PC-3 (cell line): ENCODE measurements around the gene GRIN2A. TPM values are rescaled to one million over a fixed set of nuclear protein-coding genes. Genes with fewer than 3 reads are reported as not detected.
"Not testable (repeated sequence)": the region's sequence is repeated elsewhere in the genome, so short reads cannot be mapped to it uniquely, and the experiment has no call there.

ENCODE experiments used
- ATAC-seq: fragments of 200-7000 bp; cut with Tn5 transposase; 2 replicates; pipeline ENCODE4 v1.9.1; 2020; ENCODE audit warnings: mild to moderate bottlenecking, moderate library complexity
- BruUV-seq: library from RNA; stranded (reverse); fragments of 400-500 nt; replicated peaks from 2 replicates; lab custom pipeline; 2021; lab: Mats Ljungman, UMichigan
- CTCF ChIA-PET: fragments of 300-600 bp; sonication (Branson Sonifier 250); formaldehyde crosslinking; loops from one replicate; lab custom pipeline; 2022; ENCODE audit warnings: antibody characterized with exemption; lab: Charles Lee
- POLR2A ChIA-PET: fragments of 300-600 bp; sonication (Branson Sonifier 250); formaldehyde crosslinking; loops from one replicate; lab custom pipeline; 2022; ENCODE audit warnings: antibody characterized with exemption; ENCODE audit not compliant: unreplicated experiment; lab: Charles Lee
- DNase-seq: peaks from one replicate; pipeline ENCODE4 v3.0.0-alpha.2; 2015
- H2AFZ ChIP-seq: fragments of 300-600 bp; sonication (generic); 2 replicates; pipeline ENCODE4 v1.6.0; 2016; ENCODE audit warnings: antibody characterized with exemption, low read length
- H3F3A ChIP-seq: fragments of 300-600 bp; sonication (generic); one replicate; pipeline ENCODE4 v1.6.0; 2017; ENCODE audit warnings: antibody characterized with exemption, low read length, control low read depth, mild to moderate bottlenecking; ENCODE audit not compliant: unreplicated experiment
- H3K27ac ChIP-seq: fragments of 300-600 bp; sonication (generic); 2 replicates; pipeline ENCODE4 v1.5.1; 2016; ENCODE audit warnings: mild to moderate bottlenecking, low read length
- H3K27me3 ChIP-seq: fragments of 300-600 bp; sonication (generic); 2 replicates; pipeline ENCODE4 v1.6.1; 2016; ENCODE audit warnings: low read length, mixed read lengths
- H3K36me3 ChIP-seq: fragments of 300-600 bp; sonication (generic); 2 replicates; pipeline ENCODE4 v1.6.1; 2016; ENCODE audit warnings: low read depth, mixed run types, low read length, mixed read lengths
- H3K4me1 ChIP-seq: fragments of 300-600 bp; sonication (generic); 2 replicates; pipeline ENCODE4 v1.5.1; 2016; ENCODE audit warnings: low read length; ENCODE audit not compliant: insufficient read depth
- H3K4me2 ChIP-seq: fragments of 300-600 bp; sonication (generic); 2 replicates; pipeline ENCODE4 v1.6.0; 2016; ENCODE audit warnings: low read length
- H3K4me3 ChIP-seq: fragments of 300-600 bp; sonication (generic); 2 replicates; pipeline ENCODE4 v1.5.1; 2016; ENCODE audit warnings: mild to moderate bottlenecking, low read length, mixed read lengths
- H3K79me2 ChIP-seq: fragments of 300-600 bp; sonication (generic); 2 replicates; pipeline ENCODE4 v1.6.1; 2017; ENCODE audit warnings: low read length, mixed read lengths
- H3K9ac ChIP-seq: fragments of 300-600 bp; sonication (generic); 2 replicates; pipeline ENCODE4 v1.6.0; 2016; ENCODE audit warnings: mild to moderate bottlenecking, low read length
- H3K9me2 ChIP-seq: fragments of 300-600 bp; sonication (generic); replicated peaks from 2 replicates; pipeline ENCODE4 v1.6.1; 2016; ENCODE audit warnings: mixed run types, low read length, mixed read lengths
- H3K9me3 ChIP-seq: fragments of 300-600 bp; sonication (generic); 2 replicates; pipeline ENCODE4 v1.6.1; 2016; ENCODE audit warnings: low read length, mixed read lengths
- H4K20me1 ChIP-seq: fragments of 300-600 bp; sonication (generic); 2 replicates; pipeline ENCODE4 v1.6.1; 2016; ENCODE audit warnings: low read length, mixed read lengths
- EZH2 ChIP-seq: fragments of 300-600 bp; sonication (generic); IDR thresholded peaks from one replicate; pipeline ENCODE4 v1.6.1; 2017; ENCODE audit warnings: antibody characterized with exemption, mild to moderate bottlenecking, low read length; ENCODE audit not compliant: unreplicated experiment
- EZH2phosphoT487 ChIP-seq: fragments of 300-600 bp; sonication (generic); IDR thresholded peaks from 2 replicates; pipeline ENCODE4 v1.6.1; 2018; ENCODE audit warnings: mild to moderate bottlenecking, antibody characterized with exemption, low read length, borderline replicate concordance
- intact Hi-C: fragments of 100-400 bp; cut with micrococcal nuclease; formaldehyde crosslinking; loops from 2 replicates; pipeline ENCODE4 v1.9.0; 2023
- total RNA-seq: library from RNA; depleted of rRNA; stranded (reverse); fragments of >200 nt; gene quantifications from 2 replicates; pipeline ENCODE4 v1.2.3, GENCODE V29; 2014
- TF ChIP-seq, protein P1 (sequence below): fragments of 300-600 bp; sonication (generic); conservative IDR thresholded peaks from 2 replicates; pipeline ENCODE4 v1.5.1; 2017; ENCODE audit warnings: antibody characterized with exemption, low read depth, mild to moderate bottlenecking, low read length

GRIN2A gene
- total RNA-seq, 1 experiment from 2014 or later, result 0.04 TPM

DNA sequence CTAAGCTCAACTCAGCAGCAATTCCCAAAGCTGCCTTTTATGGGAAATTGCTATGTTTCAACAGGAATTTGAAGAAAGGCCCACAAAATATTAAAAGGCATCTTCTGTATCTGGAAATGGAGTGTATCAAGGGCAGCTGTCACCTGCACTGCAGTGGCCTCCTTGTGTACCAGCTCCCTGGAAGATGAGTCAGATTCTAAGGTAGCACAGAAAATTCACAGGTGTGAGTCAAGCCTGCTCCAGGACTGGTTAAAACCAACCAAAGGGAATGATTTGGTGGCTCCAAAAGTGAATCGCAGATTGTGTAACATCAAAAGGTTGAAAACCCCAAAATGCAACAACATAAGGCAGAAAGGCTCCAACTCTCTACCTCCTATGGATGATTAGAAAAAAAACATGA, 296.4 kb downstream of the GRIN2A start:
- TF ChIP-seq EZH2phosphoT487, result no peak
- TF ChIP-seq EZH2, result no peak
- TF ChIP-seq, protein P1, sequence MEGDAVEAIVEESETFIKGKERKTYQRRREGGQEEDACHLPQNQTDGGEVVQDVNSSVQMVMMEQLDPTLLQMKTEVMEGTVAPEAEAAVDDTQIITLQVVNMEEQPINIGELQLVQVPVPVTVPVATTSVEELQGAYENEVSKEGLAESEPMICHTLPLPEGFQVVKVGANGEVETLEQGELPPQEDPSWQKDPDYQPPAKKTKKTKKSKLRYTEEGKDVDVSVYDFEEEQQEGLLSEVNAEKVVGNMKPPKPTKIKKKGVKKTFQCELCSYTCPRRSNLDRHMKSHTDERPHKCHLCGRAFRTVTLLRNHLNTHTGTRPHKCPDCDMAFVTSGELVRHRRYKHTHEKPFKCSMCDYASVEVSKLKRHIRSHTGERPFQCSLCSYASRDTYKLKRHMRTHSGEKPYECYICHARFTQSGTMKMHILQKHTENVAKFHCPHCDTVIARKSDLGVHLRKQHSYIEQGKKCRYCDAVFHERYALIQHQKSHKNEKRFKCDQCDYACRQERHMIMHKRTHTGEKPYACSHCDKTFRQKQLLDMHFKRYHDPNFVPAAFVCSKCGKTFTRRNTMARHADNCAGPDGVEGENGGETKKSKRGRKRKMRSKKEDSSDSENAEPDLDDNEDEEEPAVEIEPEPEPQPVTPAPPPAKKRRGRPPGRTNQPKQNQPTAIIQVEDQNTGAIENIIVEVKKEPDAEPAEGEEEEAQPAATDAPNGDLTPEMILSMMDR, result no peak
- Histone ChIP-seq H3K27ac (no peak overlapping the region), H3K4me1 (no peaks in the 10 kb centered on the region), H3K9ac (no peak overlapping the region), H3K79me2 (no peaks in the 10 kb centered on the region), H4K20me1 (no peaks in the 10 kb centered on the region), H3F3A (no peaks in the 10 kb centered on the region), H3K4me3 (no peak overlapping the region), H3K9me2 (no peaks in the 10 kb centered on the region), H3K9me3 (no peaks in the 10 kb centered on the region), H2AFZ (no peak overlapping the region), H3K4me2 (no peak overlapping the region), H3K27me3 (peaks cover 23% of the 10 kb centered on the region; the same call in 1 of the 2 replicates), H3K36me3 (no peaks in the 10 kb centered on the region)
- intact Hi-C loops, result no loop called here
- BruUV-seq, result no TSS peak
- POLR2A ChIA-PET, result no interaction called here
- CTCF ChIA-PET, result no interaction called here
- no peak for ATAC-seq
- DNase-seq, result no peak

DNA sequence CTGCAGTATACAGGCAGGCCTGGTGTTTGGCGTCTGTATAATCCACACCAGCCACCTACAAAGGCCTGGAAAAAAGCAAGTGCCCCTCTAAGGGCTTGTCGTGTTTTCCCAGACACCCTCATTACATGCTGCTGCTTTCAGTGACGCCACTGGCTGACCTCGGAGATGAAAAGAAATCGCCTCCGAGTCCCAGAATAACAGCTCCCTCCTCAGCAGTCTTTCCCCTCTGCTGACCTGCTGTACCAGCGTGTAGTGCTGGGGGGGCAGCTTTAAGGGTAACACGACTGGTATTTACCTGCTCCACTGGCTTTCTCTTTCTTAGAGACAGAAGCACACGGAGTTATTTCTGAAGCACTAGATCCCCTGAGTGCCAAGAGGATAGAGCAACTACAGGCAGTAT, 296.8 kb downstream of the GRIN2A start:
- DNase-seq (no peak), ATAC-seq (no peak)
- TF ChIP-seq, protein P1, result no peak
- TF ChIP-seq EZH2 (no peak), EZH2phosphoT487 (no peak)
- no peaks in the 10 kb centered on the region for H3F3A ChIP-seq
- H3K79me2 ChIP-seq, result no peaks in the 10 kb centered on the region
- CTCF ChIA-PET, result no interaction called here
- no peaks in the 10 kb centered on the region for H4K20me1 ChIP-seq
- H3K9me2 ChIP-seq, result no peaks in the 10 kb centered on the region
- H3K27ac ChIP-seq, result no peak overlapping the region
- BruUV-seq, result no TSS peak
- H3K36me3 ChIP-seq, result no peaks in the 10 kb centered on the region
- no peak overlapping the region for H2AFZ ChIP-seq
- no peak overlapping the region for H3K9ac ChIP-seq
- POLR2A ChIA-PET, result no interaction called here
- no peaks in the 10 kb centered on the region for H3K4me1 ChIP-seq
- H3K9me3 ChIP-seq, result no peaks in the 10 kb centered on the region
- no peak overlapping the region for H3K4me2 ChIP-seq
- intact Hi-C loops, result no loop called here
- H3K27me3 ChIP-seq, result peaks cover 23% of the 10 kb centered on the region; the same call in 1 of the 2 replicates
- H3K4me3 ChIP-seq, result no peak overlapping the region

DNA sequence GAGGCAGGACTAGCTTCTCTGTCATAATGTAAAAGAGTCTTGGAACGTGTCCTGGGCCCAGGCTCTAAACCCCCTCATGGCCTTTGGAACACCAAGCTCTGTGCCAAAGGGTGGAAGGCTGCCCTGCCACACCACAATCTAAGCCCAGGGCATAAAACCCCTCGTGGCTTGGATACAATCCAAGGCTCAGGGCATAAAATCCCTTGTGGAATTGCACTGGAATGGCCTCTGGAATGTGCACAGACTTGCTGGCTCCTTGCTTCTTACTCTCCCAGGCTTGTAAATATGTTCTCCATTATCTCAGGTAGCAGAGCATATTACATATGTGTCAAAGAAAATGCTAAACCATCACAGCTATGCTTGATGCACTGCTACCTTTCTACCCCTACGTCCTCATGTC, 306.2 kb downstream of the GRIN2A start:
- H3K9ac ChIP-seq, H3K27me3 ChIP-seq, H3K9me3 ChIP-seq, CTCF ChIA-PET, H3K9me2 ChIP-seq, H3K27ac ChIP-seq, H3K4me3 ChIP-seq, H2AFZ ChIP-seq, intact Hi-C loops, DNase-seq, ATAC-seq, POLR2A ChIA-PET, H3K4me1 ChIP-seq, H3K4me2 ChIP-seq, H4K20me1 ChIP-seq, BruUV-seq, H3F3A ChIP-seq, H3K36me3 ChIP-seq, H3K79me2 ChIP-seq: not testable (repeated sequence)
